Smooth muscle cell of bladder (primary cell): ENCODE results near the gene NRXN2. TPM values are rescaled to one million over a fixed set of nuclear protein-coding genes. Genes with fewer than 3 reads are reported as not detected.

ENCODE experiments used
- total RNA-seq: library from RNA; depleted of rRNA; stranded (reverse); fragments of >200 nt; gene quantifications from 2 replicates; pipeline ENCODE4 v1.2.3, GENCODE V29; 2014

Gene NRXN2
- 0.57 and 0.74 TPM in 2 replicates for total RNA-seq

GRCh38 chr11:64723117-64723906, at the start of gene NRXN2:
NRXN2 (minus strand) TSS chr11:64723197; CDS start chr11:64713699, 9,498 bp downstream.

GRCh38 chr11:64759722-64760719, 37.0 kb upstream of the NRXN2 start, which contains the start of gene PYGM:
PYGM (minus strand) TSS chr11:64759974; CDS start chr11:64759898, 76 bp downstream.

GRCh38 chr11:64743591-64744543, 20.9 kb upstream of the NRXN2 start, which contains the start of gene RASGRP2:
RASGRP2 (minus strand) TSS chr11:64744142; CDS start chr11:64742866, 1,276 bp downstream.

GRCh38 chr11:64590763-64591221, 132.2 kb downstream of the NRXN2 start, which contains the start of gene SLC22A12:
SLC22A12 (plus strand) TSS chr11:64591220; CDS start chr11:64591557, 337 bp downstream.

Other genes starting within 250 kb of the NRXN2 start
- not detected in 2 replicates for gene SLC22A11, start 167.3 kb downstream of the NRXN2 start, total RNA-seq
- gene SLC22A12, start 132.0 kb downstream of the NRXN2 start, total RNA-seq, result not detected in 2 replicates
- gene RASGRP2, start 20.9 kb upstream of the NRXN2 start, total RNA-seq, result 0.18 and 0.71 TPM in 2 replicates
- 0.57 and 3.1 TPM in 2 replicates for gene PYGM, start 36.8 kb upstream of the NRXN2 start, total RNA-seq
- 49.1 and 65.5 TPM in 2 replicates for gene SF1, start 55.3 kb upstream of the NRXN2 start, total RNA-seq
- 5.4 and 10.1 TPM in 2 replicates for gene MAP4K2, start 80.0 kb upstream of the NRXN2 start, total RNA-seq
- 8.0 and 14.0 TPM in 2 replicates for gene MEN1, start 87.4 kb upstream of the NRXN2 start, total RNA-seq
- gene CDC42BPG, start 121.5 kb upstream of the NRXN2 start, total RNA-seq, result under 0.01 TPM in 2 replicates
- gene EHD1, start 155.4 kb upstream of the NRXN2 start, total RNA-seq, result 48.1 and 54.9 TPM in 2 replicates
- 6.5 and 8.0 TPM in 2 replicates for gene ATG2A, start 194.0 kb upstream of the NRXN2 start, total RNA-seq
- 6.7 and 11.2 TPM in 2 replicates for gene PPP2R5B, start 201.5 kb upstream of the NRXN2 start, total RNA-seq
- gene GPHA2, start 212.7 kb upstream of the NRXN2 start, total RNA-seq, result not detected in 2 replicates
- not detected in 2 replicates for gene MAJIN, start 248.9 kb upstream of the NRXN2 start, total RNA-seq